DMS79 treated with DMSO at 0.1 percent for 48 hours (cell line): ENCODE measurements around the gene NAP1L1.
"Not testable (repeated sequence)": the region's sequence is repeated elsewhere in the genome, so short reads cannot be mapped to it uniquely, and the experiment has no call there.

ENCODE experiments used
- DNase-seq: peaks from one replicate; lab custom pipeline; 2025; lab: John Stamatoyannopoulos, UW

NAP1L1 gene

GRCh38 chr12:75990189-75990912 lies 94.1 kb downstream of the NAP1L1 start:
- no peak for DNase-seq

- DNase-seq, result not testable (repeated sequence)
Measured at GRCh38 chr12:75987709-75988108, 96.8 kb downstream of the NAP1L1 start.
